Prostate gland (tissue), 2 donors: ENCODE data around the gene PGPEP1.

Experiments used
- POLR2A ChIP-seq: fragments of 450-650 bp; IDR thresholded peaks from one replicate; pipeline ENCODE4 v1.6.1; 2016; ENCODE audit warnings: antibody characterized with exemption, mild to moderate bottlenecking
- POLR2AphosphoS5 ChIP-seq: sonication (generic); formaldehyde crosslinking; IDR thresholded peaks from one replicate; pipeline ENCODE4 v1.6.1; 2017; ENCODE audit warnings: antibody characterized with exemption
- TF ChIP-seq, protein P1 (sequence below), 4 experiments: fragments of 200-600 bp in 2 of 4; fragments of 450-650 bp in 2 of 4; sonication (generic) in 2 of 4; IDR thresholded peaks; 1 replicate in 3 of 4; 2 replicates in 1 of 4; pipeline ENCODE4 v1.5.1; 2016 to 2019; ENCODE audit warnings: antibody characterized with exemption in 4 of 4, mild to moderate bottlenecking in 2 of 4, moderate library complexity in 2 of 4

GRCh38 chr19:18333680-18334079 is 6.7 kb upstream of the PGPEP1 start:
- TF ChIP-seq, protein P1, sequence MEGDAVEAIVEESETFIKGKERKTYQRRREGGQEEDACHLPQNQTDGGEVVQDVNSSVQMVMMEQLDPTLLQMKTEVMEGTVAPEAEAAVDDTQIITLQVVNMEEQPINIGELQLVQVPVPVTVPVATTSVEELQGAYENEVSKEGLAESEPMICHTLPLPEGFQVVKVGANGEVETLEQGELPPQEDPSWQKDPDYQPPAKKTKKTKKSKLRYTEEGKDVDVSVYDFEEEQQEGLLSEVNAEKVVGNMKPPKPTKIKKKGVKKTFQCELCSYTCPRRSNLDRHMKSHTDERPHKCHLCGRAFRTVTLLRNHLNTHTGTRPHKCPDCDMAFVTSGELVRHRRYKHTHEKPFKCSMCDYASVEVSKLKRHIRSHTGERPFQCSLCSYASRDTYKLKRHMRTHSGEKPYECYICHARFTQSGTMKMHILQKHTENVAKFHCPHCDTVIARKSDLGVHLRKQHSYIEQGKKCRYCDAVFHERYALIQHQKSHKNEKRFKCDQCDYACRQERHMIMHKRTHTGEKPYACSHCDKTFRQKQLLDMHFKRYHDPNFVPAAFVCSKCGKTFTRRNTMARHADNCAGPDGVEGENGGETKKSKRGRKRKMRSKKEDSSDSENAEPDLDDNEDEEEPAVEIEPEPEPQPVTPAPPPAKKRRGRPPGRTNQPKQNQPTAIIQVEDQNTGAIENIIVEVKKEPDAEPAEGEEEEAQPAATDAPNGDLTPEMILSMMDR (IDR thresholded peaks at IDR 0.05) = no peak
- TF ChIP-seq POLR2A = no peak
- no peak for TF ChIP-seq POLR2AphosphoS5
